Keratinocyte (primary cell): ENCODE measurements around the gene SERPINB1.

ENCODE experiments used
- CTCF ChIP-seq, 3 experiments: IDR thresholded peaks in 1 of 3; conservative IDR thresholded peaks in 1 of 3; optimal IDR thresholded peaks in 1 of 3; 2 replicates in 2 of 3; 3 replicates in 1 of 3; pipeline versions ENCODE3 to v1.5.1; 2011; ENCODE audit warnings: low read length in 3 of 3, mild to moderate bottlenecking in 3 of 3, moderate library complexity in 2 of 3, control low read depth in 1 of 3, inconsistent platforms in 1 of 3; ENCODE audit not compliant: insufficient read depth in 2 of 3; ENCODE audit errors: extremely low read depth in 1 of 3
- EZH2 ChIP-seq: IDR thresholded peaks from one replicate; pipeline ENCODE4 v1.6.1; 2012; ENCODE audit warnings: inconsistent platforms, mild to moderate bottlenecking, low read length, moderate library complexity

DNA sequence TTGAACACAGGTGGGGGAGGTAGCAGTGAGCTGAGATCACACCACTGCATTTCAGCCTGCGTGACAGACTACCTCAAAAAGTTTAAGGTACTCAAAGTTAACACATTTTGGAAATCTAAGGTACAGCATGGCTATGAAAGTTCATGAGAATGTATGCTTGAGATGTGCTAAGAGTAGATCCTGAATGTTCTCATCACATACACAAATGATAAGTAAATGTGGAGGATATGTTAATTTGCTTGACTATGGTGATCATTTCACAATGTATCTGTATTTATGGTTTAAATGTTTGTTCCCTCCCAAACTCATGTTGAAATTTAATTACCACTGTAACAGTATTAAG, 20.1 kb upstream of the SERPINB1 start:
- TF ChIP-seq CTCF (optimal IDR thresholded peaks at IDR 0.05 in 1 of 3, IDR thresholded peaks at IDR 0.05 in 1 of 3, conservative IDR thresholded peaks at IDR 0.05 in 1 of 3; ENCODE audit: extremely low read depth in 1 of 3, insufficient read depth in 2 of 3, low read length in 3 of 3): no peak
- no peak for TF ChIP-seq EZH2
